HG02970 (cell line): ENCODE measurements around the gene FBXW10.
"Not testable (repeated sequence)": the region's sequence is repeated elsewhere in the genome, so short reads cannot be mapped to it uniquely, and the experiment has no call there.

Experiments used
- ATAC-seq: cut with Tn5 transposase; IDR thresholded peaks from one replicate; pipeline ENCODE4 v1.9.1; 2021; ENCODE audit warnings: mild to moderate bottlenecking, moderate library complexity, moderate number of reproducible peaks; ENCODE audit not compliant: unreplicated experiment, low FRiP score

The FBXW10 gene

DNA sequence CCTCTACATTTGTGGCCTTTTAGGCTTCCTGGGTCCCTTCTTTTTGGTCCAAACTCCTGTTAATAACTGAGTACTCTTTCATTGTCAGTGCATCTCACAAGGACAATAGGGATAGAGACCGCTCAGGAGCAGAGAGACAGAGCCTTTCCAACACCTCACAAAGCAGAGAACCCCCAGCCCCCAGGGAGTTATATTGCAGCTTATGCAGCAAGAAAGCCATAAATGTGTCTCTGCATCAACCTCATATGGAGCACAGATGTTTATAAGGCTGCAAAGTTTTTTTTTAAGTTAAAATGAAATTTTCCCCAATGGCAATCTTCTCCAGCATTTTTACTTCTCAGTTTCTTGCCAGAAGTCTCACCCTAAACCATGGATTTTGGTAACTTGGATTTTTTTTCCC lies 6.4 kb downstream of the FBXW10 start:
- ATAC-seq: not testable (repeated sequence)

DNA sequence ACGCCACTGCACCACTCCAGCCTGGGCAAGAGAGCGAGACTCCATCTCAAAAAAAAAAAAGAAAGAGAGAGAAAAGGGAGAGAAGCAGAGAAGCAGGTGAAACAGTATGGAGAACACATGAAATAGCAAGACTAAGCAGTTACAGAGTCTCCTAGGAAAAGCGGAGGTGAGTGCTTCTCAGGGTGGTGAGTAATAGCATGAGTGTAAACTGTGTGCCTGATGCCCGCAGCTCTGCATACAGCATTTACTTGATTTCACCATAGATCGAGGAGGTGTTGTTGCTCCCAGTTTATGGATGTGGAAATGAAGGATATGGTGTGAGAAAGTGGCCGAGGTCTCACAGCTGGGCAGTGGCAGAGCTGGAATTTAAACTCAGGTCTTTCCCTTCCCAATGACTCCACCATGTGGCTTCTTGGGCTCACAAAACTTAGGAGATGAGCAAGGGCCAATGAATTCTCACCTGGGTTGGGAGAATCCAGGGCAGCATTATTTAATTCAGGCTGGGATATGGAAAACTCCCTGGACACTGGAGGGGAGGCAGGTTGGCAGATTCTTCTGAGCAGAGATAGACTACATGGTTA lies 10.1 kb downstream of the FBXW10 start:
- not testable (repeated sequence) for ATAC-seq

DNA sequence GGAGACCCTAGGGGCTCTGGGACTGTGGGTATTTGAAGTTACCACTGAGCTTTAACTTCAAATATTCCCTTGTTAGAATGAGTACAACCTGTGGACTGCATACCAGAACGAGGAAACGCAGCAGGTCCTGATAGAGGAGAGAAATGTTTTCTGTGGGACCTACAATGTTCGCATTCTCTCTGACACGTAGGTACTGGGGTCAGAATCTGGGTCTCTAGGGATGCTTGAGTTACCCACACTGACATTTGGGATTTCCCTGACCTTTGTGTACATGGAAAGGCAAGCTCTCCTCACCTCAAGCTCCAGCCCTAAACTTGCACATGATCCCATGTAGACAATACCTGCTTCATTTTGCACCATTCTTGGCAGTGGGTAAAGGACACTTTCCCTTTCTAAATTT lies 12.1 kb downstream of the FBXW10 start:
- ATAC-seq: not testable (repeated sequence)

GRCh38 chr17:18757368-18758044 lies 13.7 kb downstream of the FBXW10 start:
- not testable (repeated sequence) for ATAC-seq

GRCh38 chr17:18758344-18758743 lies 14.5 kb downstream of the FBXW10 start:
- ATAC-seq: not testable (repeated sequence)

GRCh38 chr17:18760221-18760620 lies 16.4 kb downstream of the FBXW10 start:
- not testable (repeated sequence) for ATAC-seq

DNA sequence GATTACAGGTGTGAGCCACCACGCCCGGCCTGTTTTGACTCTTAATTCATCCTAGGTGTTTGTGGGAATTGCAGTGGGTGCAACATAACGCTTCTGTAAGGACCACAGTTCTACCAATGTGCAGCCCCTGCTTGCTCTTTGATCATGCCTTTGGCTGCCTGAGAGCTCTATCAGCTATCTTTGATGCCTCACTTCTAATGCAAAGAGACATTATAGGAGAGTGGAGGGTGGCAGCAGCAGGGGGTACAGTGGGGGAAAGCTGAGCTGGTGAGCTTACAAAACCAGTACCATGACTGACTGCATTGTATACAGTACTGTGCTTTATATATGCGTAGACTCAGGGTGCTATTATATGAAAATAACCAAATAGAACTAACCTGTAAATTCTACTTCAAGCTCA lies 26.7 kb downstream of the FBXW10 start:
- not testable (repeated sequence) for ATAC-seq

DNA sequence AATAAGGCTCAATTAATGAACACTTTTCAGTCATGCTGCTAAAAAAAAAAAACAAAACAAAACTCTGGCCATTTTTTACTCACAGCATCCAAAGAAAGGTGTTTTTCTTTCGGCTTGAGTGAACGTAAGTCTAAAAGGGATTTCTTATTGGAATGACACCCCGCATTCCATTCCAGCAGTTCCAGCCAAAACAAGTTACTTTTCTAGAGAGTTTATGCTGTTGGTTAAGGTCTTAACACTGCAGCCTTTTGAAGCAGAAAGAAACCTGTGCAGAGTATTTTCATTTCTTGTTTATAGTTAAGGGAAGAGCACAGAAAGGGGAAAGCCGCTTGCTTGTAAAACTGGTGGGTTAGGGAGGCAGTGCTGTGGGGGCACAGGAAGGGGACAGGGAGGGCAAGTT lies 27.2 kb downstream of the FBXW10 start:
- not testable (repeated sequence) for ATAC-seq

DNA sequence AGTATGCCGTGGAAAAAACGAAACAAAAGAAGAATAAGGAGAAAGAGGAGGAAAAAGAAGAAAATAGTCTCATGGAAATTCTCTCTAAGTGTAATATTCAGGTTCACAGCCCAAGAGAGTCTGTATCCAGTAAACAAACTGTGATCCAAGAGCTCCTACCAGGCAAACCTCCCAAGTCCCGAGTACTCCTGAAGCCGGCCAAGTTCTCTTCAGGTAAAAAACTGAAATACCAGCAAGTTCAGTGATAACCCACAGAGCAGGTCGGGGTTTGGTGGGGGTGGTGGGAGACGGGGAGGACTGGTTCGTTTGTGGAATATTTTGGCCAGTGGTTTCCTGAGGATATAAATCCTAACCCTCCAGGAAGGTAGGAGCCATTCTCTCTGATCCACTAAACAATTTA lies 28.6 kb downstream of the FBXW10 start:
- no peak for ATAC-seq

DNA sequence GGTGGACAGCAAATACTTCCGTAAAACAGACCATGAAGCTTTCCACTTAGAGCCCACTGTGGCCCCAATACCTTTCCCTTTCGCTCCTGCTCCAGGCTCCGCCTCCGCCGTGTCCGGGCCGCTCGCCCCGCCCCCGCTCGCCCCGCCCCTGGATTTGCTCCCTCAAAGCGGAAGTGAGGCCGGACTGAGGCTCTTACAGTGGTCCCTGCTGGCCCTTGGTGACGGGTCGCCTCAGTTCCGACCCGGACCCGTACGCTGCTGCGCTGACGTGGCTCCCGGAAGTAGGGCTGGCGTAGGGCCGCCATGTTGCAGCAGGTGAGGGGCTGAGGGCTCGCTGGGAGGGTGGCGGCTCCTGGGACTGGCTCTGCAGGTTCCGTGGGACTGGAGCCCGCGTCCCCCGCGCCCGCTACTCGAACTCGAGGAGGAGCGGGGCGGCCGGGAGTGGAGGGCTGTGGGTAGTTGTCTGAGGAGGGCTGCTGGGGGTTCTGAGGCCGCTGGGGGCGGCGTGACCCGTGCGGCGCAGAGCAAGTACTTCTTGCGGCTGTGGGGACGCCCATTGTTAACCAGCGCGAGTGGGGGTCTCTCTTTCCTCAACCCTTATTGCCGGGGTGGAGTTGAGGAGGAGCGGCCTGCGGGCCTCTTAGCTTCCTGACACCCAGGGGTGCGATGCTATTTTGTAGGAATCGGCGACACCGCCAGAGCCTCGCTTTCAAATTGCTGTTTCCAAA lies 37.3 kb downstream of the FBXW10 start, which contains the start of gene TVP23B:
Gene TVP23B (plus strand): TSS at position 193 of the 728 bp plus-strand sequence. CDS start 111 bp downstream, at position 304.
- ATAC-seq: peak; percentile 94

GRCh38 chr17:18781805-18782204 lies 38.0 kb downstream of the FBXW10 start:
- not testable (repeated sequence) for ATAC-seq

- ATAC-seq: not testable (repeated sequence)
Measured at GRCh38 chr17:18785933-18786332, 42.1 kb downstream of the FBXW10 start.

DNA sequence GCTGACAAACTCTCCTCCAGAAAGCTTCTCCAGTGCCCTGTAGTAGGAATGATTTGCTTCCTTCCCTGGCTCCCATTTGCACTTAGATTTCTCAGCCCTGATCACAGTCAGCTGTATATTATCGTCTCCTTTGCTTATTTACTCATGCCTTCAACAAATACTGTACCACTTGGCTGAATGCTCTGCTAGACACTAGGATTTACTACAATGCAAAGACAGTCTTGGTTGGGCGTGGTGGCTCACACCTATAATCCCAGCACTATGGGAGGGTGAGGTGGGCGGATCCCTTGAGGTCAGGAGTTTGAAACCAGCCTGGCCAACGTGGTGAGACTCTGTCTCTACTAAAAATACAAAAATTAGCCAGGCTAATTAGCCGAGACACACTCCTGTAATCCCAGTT lies 43.0 kb downstream of the FBXW10 start:
- not testable (repeated sequence) for ATAC-seq

DNA sequence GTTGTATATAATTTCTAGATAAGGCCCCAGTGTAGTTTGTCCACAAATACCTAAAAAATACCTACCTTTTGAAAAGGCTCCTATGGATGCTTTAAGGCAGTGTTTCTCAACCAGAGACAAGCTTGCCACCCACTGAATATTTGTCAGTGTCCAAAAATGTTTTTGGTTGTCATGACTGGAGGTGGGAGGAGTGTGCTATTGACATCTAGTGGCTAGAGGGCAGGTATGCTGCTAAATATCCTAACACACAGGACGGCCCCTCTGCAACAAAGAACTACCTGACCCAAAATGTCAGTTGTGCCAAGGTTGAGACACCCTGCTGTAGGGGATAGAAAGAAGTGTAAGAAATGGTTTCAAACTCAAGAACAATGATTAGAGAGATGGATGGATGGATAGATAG lies 47.5 kb downstream of the FBXW10 start:
- not testable (repeated sequence) for ATAC-seq

GRCh38 chr17:18794841-18795240 lies 51.0 kb downstream of the FBXW10 start:
- ATAC-seq: not testable (repeated sequence)

- ATAC-seq: not testable (repeated sequence)
Measured at GRCh38 chr17:18796887-18797286, 53.0 kb downstream of the FBXW10 start.

DNA sequence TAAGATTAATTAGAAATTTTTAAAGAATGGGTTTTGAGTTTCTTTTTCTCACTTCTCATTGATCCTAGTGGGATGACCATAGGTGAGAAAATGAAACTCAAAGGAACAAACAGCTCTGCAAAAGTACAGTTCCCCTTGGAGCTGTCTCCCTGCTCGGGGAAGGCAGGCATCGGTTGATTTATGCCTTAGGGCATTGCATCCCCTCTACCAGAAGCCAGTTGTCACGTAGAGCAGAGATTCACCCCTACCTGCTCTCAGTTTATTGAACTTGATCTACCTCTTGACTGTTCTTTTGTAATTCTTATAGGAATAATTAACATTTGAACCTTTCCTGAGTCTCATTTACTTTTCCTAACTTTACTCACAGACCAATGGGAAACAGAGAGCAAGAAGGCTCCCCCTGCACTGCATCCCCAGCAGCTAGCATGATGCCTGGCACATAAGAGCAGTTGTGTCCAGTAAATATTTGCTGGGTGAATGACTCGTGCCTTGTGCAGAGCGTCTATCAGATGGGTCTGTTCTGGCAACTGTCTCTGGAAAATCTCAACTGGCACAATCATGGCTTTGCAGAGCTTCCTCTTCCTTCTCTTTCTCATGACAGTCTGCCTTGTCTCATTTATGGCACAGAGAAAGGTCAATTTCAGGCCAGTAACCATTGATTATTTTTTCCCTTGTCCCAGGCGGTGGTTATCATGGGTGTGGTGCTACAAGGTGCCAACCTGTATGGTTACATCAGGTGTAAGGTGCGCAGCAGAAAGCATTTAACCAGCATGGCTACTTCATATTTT lies 59.8 kb downstream of the FBXW10 start:
- ATAC-seq: not testable (repeated sequence)

GRCh38 chr17:18815924-18816323 lies 72.1 kb downstream of the FBXW10 start:
- not testable (repeated sequence) for ATAC-seq

DNA sequence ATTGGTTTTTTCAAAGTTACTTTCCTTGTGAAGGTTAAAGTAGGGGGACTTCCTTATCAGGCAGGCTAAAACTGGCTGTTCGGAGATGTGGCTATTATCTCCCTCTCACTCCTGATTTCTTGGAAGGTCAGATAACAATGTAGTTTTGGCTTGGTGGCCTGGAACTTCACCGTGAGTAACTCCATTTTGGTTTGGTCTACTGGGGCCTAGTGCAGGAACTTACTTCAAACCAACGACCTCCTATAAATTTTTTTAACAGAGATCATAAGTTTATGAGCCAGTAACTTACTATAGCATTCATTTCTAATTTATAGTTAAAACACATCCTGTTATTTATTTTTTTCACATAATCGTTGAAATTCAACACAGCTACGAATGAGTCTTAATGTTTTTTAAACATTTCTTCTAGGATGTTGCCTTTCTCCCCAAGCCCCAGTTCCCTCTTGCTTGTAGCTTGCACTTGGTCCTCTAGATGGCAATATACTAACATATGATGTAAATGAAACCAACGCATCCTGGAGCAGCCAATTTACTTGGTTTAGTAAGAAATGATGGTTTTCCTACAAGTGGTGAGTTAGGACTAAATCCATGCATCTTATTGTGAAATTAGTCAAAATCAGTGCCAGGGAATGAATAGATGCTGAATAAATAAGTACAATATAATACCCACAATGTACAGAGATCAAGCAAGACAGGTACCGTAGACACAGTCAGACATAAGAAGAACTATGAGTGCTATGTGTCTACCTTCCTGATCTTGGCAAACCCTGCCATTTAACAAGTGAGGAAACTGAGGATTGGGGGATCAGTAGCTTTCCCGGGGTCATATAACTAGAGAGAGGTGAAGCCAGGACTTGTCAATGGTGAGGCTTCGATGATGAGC lies 72.9 kb downstream of the FBXW10 start:
- ATAC-seq: not testable (repeated sequence)

- not testable (repeated sequence) for ATAC-seq
Measured at GRCh38 chr17:18821430-18821829, 77.6 kb downstream of the FBXW10 start.
